Activated T-cell treated with anti-CD3 and anti-CD28 coated beads, Interleukin-2, amount 50 U/mL, for 4 hours (primary cell): Measurements from ENCODE around the gene LEPROT. TPM values are rescaled to one million over a fixed set of nuclear protein-coding genes. Genes with fewer than 3 reads are reported as not detected.
A peak's percentile ranks its signal among the peaks of the same experiment; 100 is the strongest.

ENCODE experiments used
- ATAC-seq, 2 donors: fragments of 200-7000 bp; cut with Tn5 transposase; one replicate each; pipeline ENCODE4 v1.10.0; 2021
- DNase-seq: peaks from one replicate; pipeline ENCODE4 v3.0.0-alpha.2; 2020
- H3K27me3 Mint-ChIP-seq: one replicate; pipeline ENCODE4 v1.8.0; 2021; ENCODE audit warnings: low read depth, mixed read lengths
- H3K36me3 Mint-ChIP-seq: one replicate; pipeline ENCODE4 v1.8.0; 2022; ENCODE audit warnings: mixed read lengths; ENCODE audit not compliant: insufficient read depth
- H3K4me1 Mint-ChIP-seq: one replicate; pipeline ENCODE4 v1.8.0; 2021; ENCODE audit warnings: low read depth, mixed read lengths
- H3K4me3 Mint-ChIP-seq: one replicate; pipeline ENCODE4 v1.8.0; 2021; ENCODE audit warnings: mild to moderate bottlenecking, moderate library complexity, mixed read lengths
- H3K9me3 Mint-ChIP-seq: one replicate; pipeline ENCODE4 v1.8.0; 2021; ENCODE audit warnings: mixed read lengths
- total RNA-seq, 3 donors: library from RNA; stranded (reverse); gene quantifications; one replicate each; pipeline ENCODE4 v1.2.1, GENCODE V29; 2021

Gene LEPROT
- total RNA-seq, 3 donors from 2014 or later = 12.6 to 15.7 (median 12.6) TPM

DNA sequence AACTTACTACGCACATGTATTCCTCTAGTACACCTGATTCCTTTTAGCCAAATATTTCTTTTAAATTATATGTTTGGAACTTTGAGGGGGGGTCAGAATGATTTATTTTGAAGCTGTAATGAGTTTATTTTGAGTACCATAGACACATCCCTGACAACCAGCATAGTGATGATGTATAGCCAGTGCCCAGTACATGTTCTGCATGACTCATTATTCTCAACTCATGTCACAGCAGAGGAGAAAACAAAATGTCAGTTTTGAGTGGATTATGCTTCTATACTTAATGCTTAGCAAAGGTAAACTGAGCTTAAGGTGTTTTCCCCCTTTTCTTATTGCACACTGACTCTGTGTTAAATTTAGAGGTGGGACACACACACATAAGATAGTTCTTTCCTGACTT lies 22.4 kb upstream of the LEPROT start:
- ATAC-seq (no peak), DNase-seq (no peak)
- Mint-ChIP-seq H3K9me3 (no peaks in the 10 kb centered on the region), H3K4me3 (no peak overlapping the region), H3K36me3 (peaks cover 3% of the 10 kb centered on the region), H3K27me3 (no peaks in the 10 kb centered on the region), H3K4me1 (peaks cover 24% of the 10 kb centered on the region)

GRCh38 chr1:65399003-65399402 lies 21.5 kb upstream of the LEPROT start:
- Mint-ChIP-seq H3K36me3 (peaks cover 3% of the 10 kb centered on the region), H3K9me3 (no peaks in the 10 kb centered on the region), H3K4me1 (peaks cover 16% of the 10 kb centered on the region), H3K27me3 (no peaks in the 10 kb centered on the region), H3K4me3 (no peak overlapping the region)
- DNase-seq (no peak), ATAC-seq (no peak)

DNA sequence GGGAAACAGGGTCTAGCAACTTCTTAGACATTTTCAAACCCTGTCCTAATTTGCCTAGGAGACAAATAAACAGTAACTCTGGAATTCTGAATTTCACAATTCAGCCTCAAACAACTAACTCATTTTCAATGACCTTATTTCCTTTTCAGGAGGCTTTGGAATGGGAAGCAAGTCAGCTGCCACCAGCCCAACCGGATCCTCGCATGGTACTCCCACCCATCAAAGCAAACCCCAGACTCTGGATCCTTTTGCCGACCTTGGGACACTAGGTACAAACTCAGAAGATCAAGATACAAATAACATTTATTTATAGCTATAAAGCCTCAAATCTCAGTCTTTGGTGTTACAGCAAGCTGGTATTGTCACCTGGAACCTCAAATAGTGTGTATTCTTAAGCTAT lies 18.9 kb upstream of the LEPROT start:
- DNase-seq (no peak), ATAC-seq (no peak)
- H3K36me3 Mint-ChIP-seq = peaks cover 7% of the 10 kb centered on the region
- no peaks in the 10 kb centered on the region for H3K9me3 Mint-ChIP-seq
- H3K27me3 Mint-ChIP-seq = no peaks in the 10 kb centered on the region
- peaks cover 2% of the 10 kb centered on the region for H3K4me1 Mint-ChIP-seq
- no peak overlapping the region for H3K4me3 Mint-ChIP-seq

DNA sequence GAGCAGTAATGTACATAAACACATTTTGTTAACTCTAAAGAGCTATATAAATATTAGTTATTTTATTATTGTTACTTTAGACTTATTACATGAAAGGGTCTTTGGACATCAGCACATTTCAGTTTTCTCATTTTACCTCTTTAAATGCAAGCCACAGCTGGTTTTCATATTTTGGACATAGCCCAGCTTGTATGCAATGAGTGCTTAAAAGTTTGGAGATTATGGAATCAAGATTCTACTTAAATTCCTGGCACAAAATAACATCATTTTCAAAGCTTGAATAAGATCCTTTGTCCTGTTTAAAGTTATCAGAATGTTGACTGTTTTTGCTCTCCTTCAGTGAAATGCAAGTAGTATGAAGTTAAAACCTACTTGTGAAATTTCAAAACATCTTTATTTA lies 15.5 kb upstream of the LEPROT start:
- Mint-ChIP-seq H3K4me3 (no peak overlapping the region), H3K9me3 (peaks cover 4% of the 10 kb centered on the region), H3K4me1 (no peaks in the 10 kb centered on the region), H3K27me3 (no peaks in the 10 kb centered on the region), H3K36me3 (peaks cover 10% of the 10 kb centered on the region)
- no peak for ATAC-seq
- DNase-seq = no peak

DNA sequence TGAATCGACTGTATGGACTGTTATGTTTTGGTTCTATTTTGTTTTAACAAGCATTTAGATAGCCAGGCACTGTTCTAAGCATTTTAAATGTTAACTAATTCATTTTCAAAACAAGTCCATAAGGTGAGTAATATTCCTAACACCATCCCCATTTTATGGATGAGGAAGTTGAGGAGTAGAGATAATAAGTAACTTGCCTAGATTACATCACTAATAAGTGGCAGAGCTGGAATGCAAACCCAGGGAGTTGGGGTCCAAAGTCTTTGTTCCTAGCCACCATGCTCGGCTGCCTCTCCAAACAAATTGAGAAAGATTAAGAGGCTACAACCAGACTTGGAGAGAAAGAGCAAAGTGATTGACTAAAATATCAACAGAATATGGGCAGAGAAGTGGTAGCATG lies 12.6 kb upstream of the LEPROT start:
- Mint-ChIP-seq H3K27me3 (no peaks in the 10 kb centered on the region), H3K4me3 (no peak overlapping the region), H3K4me1 (no peaks in the 10 kb centered on the region), H3K9me3 (peaks cover 4% of the 10 kb centered on the region), H3K36me3 (peaks cover 10% of the 10 kb centered on the region)
- ATAC-seq (no peak), DNase-seq (no peak)

- ATAC-seq = no peak
- Mint-ChIP-seq H3K4me1 (no peaks in the 10 kb centered on the region), H3K27me3 (peaks cover 1% of the 10 kb centered on the region), H3K4me3 (no peak overlapping the region), H3K36me3 (peaks cover 13% of the 10 kb centered on the region), H3K9me3 (peaks cover 4% of the 10 kb centered on the region)
- DNase-seq = no peak
Observed at GRCh38 chr1:65409314-65409713, 11.2 kb upstream of the LEPROT start.

DNA sequence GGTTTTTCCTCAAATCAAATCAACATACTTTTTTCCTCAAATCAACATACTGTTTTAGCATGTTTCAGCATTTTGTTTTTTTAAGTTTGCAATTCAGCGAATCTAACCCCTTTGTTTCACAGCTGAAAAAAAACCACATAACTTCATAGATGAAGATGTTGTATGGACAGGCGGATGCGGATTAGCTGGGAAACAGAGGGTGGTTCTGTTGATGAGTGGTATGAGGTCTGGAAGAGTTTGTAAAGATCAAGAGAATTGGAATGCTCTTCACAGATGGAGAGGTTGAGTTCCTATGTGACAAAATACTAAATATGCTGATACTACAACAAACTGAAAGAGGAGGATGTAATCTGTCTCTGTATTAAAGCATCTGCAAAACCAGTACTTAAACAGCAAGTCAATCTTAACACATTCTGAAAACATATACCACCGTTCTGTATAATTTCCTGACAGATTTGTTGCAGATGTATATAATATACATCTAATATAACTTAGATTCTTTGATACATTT lies 10.6 kb upstream of the LEPROT start:
- Mint-ChIP-seq H3K4me3 (no peak overlapping the region), H3K4me1 (no peaks in the 10 kb centered on the region), H3K36me3 (peaks cover 13% of the 10 kb centered on the region), H3K27me3 (peaks cover 3% of the 10 kb centered on the region), H3K9me3 (peaks cover 4% of the 10 kb centered on the region)
- ATAC-seq (no peak), DNase-seq (no peak)

- no peaks in the 10 kb centered on the region for H3K4me1 Mint-ChIP-seq
Observed at GRCh38 chr1:65412256-65412983, 8.0 kb upstream of the LEPROT start.

GRCh38 chr1:65412984-65413375 lies 7.5 kb upstream of the LEPROT start:
- Mint-ChIP-seq H3K4me1 (no peaks in the 10 kb centered on the region), H3K4me3 (no peak overlapping the region), H3K9me3 (peaks cover 4% of the 10 kb centered on the region), H3K36me3 (peaks cover 5% of the 10 kb centered on the region), H3K27me3 (peaks cover 7% of the 10 kb centered on the region)
- DNase-seq (no peak), ATAC-seq (no peak)

More at GRCh38 chr1:65412256-65412983, 8.0 kb upstream of the LEPROT start:
- peak in 1 of 2 donors; percentile 50 for ATAC-seq
- no peak for DNase-seq
- Mint-ChIP-seq H3K27me3 (peaks cover 7% of the 10 kb centered on the region), H3K36me3 (peaks cover 5% of the 10 kb centered on the region), H3K4me3 (no peak overlapping the region), H3K9me3 (peaks cover 4% of the 10 kb centered on the region)

- Mint-ChIP-seq H3K4me3 (no peak overlapping the region), H3K36me3 (peaks cover 5% of the 10 kb centered on the region), H3K9me3 (peaks cover 4% of the 10 kb centered on the region), H3K27me3 (peaks cover 7% of the 10 kb centered on the region), H3K4me1 (peaks cover 3% of the 10 kb centered on the region)
- ATAC-seq (no peak), DNase-seq (no peak)
Observed at GRCh38 chr1:65414538-65414937, 5.9 kb upstream of the LEPROT start.

DNA sequence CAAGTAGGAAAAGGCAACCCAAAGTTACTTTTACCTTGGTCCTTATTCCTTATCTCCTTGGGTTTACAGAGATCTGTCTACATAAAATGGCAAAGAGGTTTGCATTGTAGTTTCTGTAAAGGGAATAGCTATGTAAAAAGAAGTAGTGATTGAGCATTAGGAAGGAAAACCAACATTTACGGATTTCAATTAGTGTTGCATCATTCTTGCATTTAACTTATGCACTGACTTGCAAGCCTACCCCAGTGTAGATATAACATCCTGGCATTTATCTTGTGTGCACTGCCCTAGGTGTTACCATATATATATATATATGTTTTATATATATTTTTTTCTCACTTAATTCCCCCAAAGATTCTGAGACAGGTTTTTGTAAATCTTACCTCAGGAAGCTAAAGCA lies 3.7 kb upstream of the LEPROT start:
- Mint-ChIP-seq H3K36me3 (peaks cover 3% of the 10 kb centered on the region), H3K27me3 (peaks cover 7% of the 10 kb centered on the region), H3K4me3 (no peak overlapping the region), H3K4me1 (peaks cover 6% of the 10 kb centered on the region), H3K9me3 (no peaks in the 10 kb centered on the region)
- DNase-seq = no peak
- ATAC-seq = no peak

GRCh38 chr1:65417729-65418128 lies 2.7 kb upstream of the LEPROT start:
- no peaks in the 10 kb centered on the region for H3K9me3 Mint-ChIP-seq
- peaks cover 3% of the 10 kb centered on the region for H3K36me3 Mint-ChIP-seq
- H3K4me3 Mint-ChIP-seq = no peak overlapping the region
- H3K27me3 Mint-ChIP-seq = peaks cover 7% of the 10 kb centered on the region
- ATAC-seq (no peak), DNase-seq (no peak)
- H3K4me1 Mint-ChIP-seq = peaks cover 6% of the 10 kb centered on the region

GRCh38 chr1:65418522-65419185 lies 1.8 kb upstream of the LEPROT start:
- Mint-ChIP-seq H3K36me3 (no peaks in the 10 kb centered on the region), H3K4me1 (peaks cover 7% of the 10 kb centered on the region), H3K4me3 (no peak overlapping the region), H3K27me3 (peaks cover 7% of the 10 kb centered on the region), H3K9me3 (no peaks in the 10 kb centered on the region)
- DNase-seq (no peak), ATAC-seq (no peak)

DNA sequence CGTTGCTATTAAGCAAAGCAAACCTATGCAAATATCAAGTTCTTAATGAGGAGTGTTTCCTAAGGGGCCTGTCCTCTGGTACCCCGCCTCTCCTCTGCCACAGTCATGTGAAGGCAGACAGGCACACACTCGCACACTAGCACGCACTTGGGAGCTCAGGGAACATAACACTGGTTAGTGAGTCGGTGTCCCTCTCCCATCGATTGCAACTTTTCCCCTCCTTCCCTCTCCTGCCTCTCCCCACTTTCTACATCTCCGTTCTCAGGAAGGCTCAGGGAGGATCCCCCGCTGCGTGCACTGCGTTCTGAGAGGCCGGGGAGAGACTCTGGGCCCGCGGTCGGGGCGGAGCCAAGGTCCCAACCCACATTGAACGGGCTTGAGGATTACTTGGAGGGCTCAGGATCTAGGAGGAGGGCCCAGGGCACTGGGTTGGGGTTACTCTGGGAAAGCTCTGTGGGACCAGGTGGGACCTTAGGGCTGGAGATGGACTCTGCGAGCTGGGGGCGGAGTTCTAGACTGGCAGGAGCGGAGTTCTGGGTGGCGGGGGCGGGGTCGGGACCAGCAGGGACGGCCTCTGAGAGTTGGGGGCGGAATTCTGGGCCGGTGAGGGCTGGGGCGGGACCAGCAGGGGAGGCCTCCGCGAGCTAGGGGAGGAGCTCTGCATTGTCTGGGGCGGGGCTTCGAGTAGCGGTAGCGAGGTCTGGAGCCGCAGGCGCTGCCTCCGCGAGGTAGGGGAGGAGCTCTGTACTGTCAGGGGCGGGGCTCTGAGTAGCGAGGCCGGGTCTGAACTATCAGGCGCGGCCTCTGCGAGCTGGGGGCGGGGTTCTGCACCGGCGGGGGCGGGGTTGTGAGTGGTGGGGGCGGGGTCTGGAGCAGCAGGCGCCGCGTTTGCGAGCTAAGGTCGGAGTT lies 533 bp upstream of the LEPROT start:
- Mint-ChIP-seq H3K4me3 (no peak overlapping the region), H3K4me1 (peaks cover 14% of the 10 kb centered on the region), H3K27me3 (peaks cover 4% of the 10 kb centered on the region), H3K9me3 (no peaks in the 10 kb centered on the region), H3K36me3 (peaks cover 4% of the 10 kb centered on the region)
- peak; percentile 92 to 95 for ATAC-seq
- peak; percentile 99 for DNase-seq
